ENCODE data around the gene PHLDA2. TPM values are rescaled to one million over a fixed set of nuclear protein-coding genes. Genes with fewer than 3 reads are reported as not detected.

PHLDA2 gene
- total and polyA plus RNA-seq, 2 donors (not counting 1 experiment from before 2014, with no cell fraction given), result 1.4 TPM; not detected in 1

- H3K4me1 ChIP-seq (ENCODE audit: control insufficient read depth in 2 of 2, insufficient read depth in 2 of 2, low read length in 2 of 2), result peaks cover 2 to 5% of the 10 kb centered on the region in 2 donors
- H3K4me1 Mint-ChIP-seq, result peaks cover under 1% of the 10 kb centered on the region
- no peaks in the 10 kb centered on the region for H3K79me2 ChIP-seq (ENCODE audit: control insufficient read depth, insufficient read depth, low read length)
- WGBS (ENCODE audit: insufficient coverage), result 95% methylated on average over 7 of the region's 9 CpGs
- H3K4me3 Mint-ChIP-seq, result no peak overlapping the region
- H3K9ac ChIP-seq (ENCODE audit: low read length), result no peak overlapping the region
- H3K27ac ChIP-seq (ENCODE audit: low read length in 2 of 2), result no peak overlapping the region
- H3K27me3 Mint-ChIP-seq, result no peaks in the 10 kb centered on the region
- no peaks in the 10 kb centered on the region for H3K36me3 ChIP-seq (replicated peaks in 1 of 2; ENCODE audit: control extremely low read depth in 1 of 2, control insufficient read depth in 1 of 2, extremely low read depth in 1 of 2, insufficient read depth in 2 of 2, low read length in 1 of 2)
- TF ChIP-seq EZH2 (IDR thresholded peaks at IDR 0.05; ENCODE audit: borderline replicate concordance, insufficient read depth, low read depth, low read length, poor library complexity, severe bottlenecking), result no peak
- no peak for TF ChIP-seq CTCF (IDR thresholded peaks at IDR 0.05)
- H4K20me1 ChIP-seq (ENCODE audit: control insufficient read depth, insufficient read depth, low read length, poor library complexity, severe bottlenecking), result no peaks in the 10 kb centered on the region
- DNase-seq, result no peak
- H3K4me3 ChIP-seq (ENCODE audit: control extremely low read depth in 1 of 5, extremely low read depth in 1 of 5, insufficient read depth in 1 of 5, low read depth in 2 of 5, low read length in 4 of 5), result no peak overlapping the region
- intact Hi-C loops (cut with micrococcal nuclease), result no loop called here
- H3K27ac Mint-ChIP-seq, result no peak overlapping the region
- ChIA-PET CTCF (no interaction called here), POLR2A (no interaction called here)
- no peak overlapping the region for H2AFZ ChIP-seq (ENCODE audit: insufficient read depth, low read depth, low read length, poor library complexity, severe bottlenecking)
- no peak overlapping the region for H3K4me2 ChIP-seq (replicated peaks; ENCODE audit: low read depth, low read length, poor library complexity, severe bottlenecking)
- no peaks in the 10 kb centered on the region for H3K9me3 ChIP-seq (ENCODE audit: control extremely low read depth in 1 of 3, control insufficient read depth in 2 of 3, insufficient read depth in 1 of 3, low read length in 2 of 3)
- H3K27me3 ChIP-seq (replicated peaks in 1 of 4; ENCODE audit: control extremely low read depth in 1 of 4, control insufficient read depth in 3 of 4, insufficient read depth in 4 of 4, low read length in 3 of 4), result no peaks in the 10 kb centered on the region
- no peaks in the 10 kb centered on the region for H3K9me3 Mint-ChIP-seq (ENCODE audit: insufficient read depth)
- ATAC-seq (ENCODE audit: low read depth), result no peak
Observed at GRCh38 chr11:2919188-2919587, 10.0 kb downstream of the PHLDA2 start.

- DNase-seq (no peak), ATAC-seq (ENCODE audit: low read depth) (no peak)
- CTCF ChIA-PET, result no interaction called here
- Histone ChIP-seq H3K4me1 (ENCODE audit: control insufficient read depth in 2 of 2, insufficient read depth in 2 of 2, low read length in 2 of 2) (peaks cover 12 to 17% of the 10 kb centered on the region in 2 donors), H3K27ac (ENCODE audit: low read length in 2 of 2) (no peak overlapping the region), H3K27me3 (replicated peaks in 1 of 4; ENCODE audit: control extremely low read depth in 1 of 4, control insufficient read depth in 3 of 4, insufficient read depth in 4 of 4, low read length in 3 of 4) (no peaks in the 10 kb centered on the region), H3K79me2 (ENCODE audit: control insufficient read depth, insufficient read depth, low read length) (no peaks in the 10 kb centered on the region), H4K20me1 (ENCODE audit: control insufficient read depth, insufficient read depth, low read length, poor library complexity, severe bottlenecking) (no peaks in the 10 kb centered on the region), H3K36me3 (replicated peaks in 1 of 2; ENCODE audit: control extremely low read depth in 1 of 2, control insufficient read depth in 1 of 2, extremely low read depth in 1 of 2, insufficient read depth in 2 of 2, low read length in 1 of 2) (no peaks in the 10 kb centered on the region), H3K4me3 (ENCODE audit: control extremely low read depth in 1 of 5, extremely low read depth in 1 of 5, insufficient read depth in 1 of 5, low read depth in 2 of 5, low read length in 4 of 5) (no peak overlapping the region), H3K9ac (ENCODE audit: low read length) (no peak overlapping the region), H3K9me3 (ENCODE audit: control extremely low read depth in 1 of 3, control insufficient read depth in 2 of 3, insufficient read depth in 1 of 3, low read length in 2 of 3) (no peaks in the 10 kb centered on the region), H2AFZ (ENCODE audit: insufficient read depth, low read depth, low read length, poor library complexity, severe bottlenecking) (no peak overlapping the region), H3K4me2 (replicated peaks; ENCODE audit: low read depth, low read length, poor library complexity, severe bottlenecking) (no peak overlapping the region)
- intact Hi-C loops (cut with micrococcal nuclease), result no loop called here
- 85% methylated on average over 24 of the region's 25 CpGs for WGBS (ENCODE audit: insufficient coverage)
- Mint-ChIP-seq H3K9me3 (ENCODE audit: insufficient read depth) (no peaks in the 10 kb centered on the region), H3K27ac (no peak overlapping the region), H3K27me3 (no peaks in the 10 kb centered on the region), H3K4me3 (no peak overlapping the region), H3K4me1 (peaks cover 12% of the 10 kb centered on the region)
- POLR2A ChIA-PET, result no interaction called here
- no peak for TF ChIP-seq CTCF (IDR thresholded peaks at IDR 0.05)
- TF ChIP-seq EZH2 (IDR thresholded peaks at IDR 0.05; ENCODE audit: borderline replicate concordance, insufficient read depth, low read depth, low read length, poor library complexity, severe bottlenecking), result no peak
Observed at GRCh38 chr11:2917842-2918490, 11.3 kb downstream of the PHLDA2 start.

Measured in B cell (primary cell).